NB4 (cell line): ENCODE results near the gene SCGB1D4.

Experiments
- MYC ChIP-seq: IDR thresholded peaks from 2 replicates; pipeline ENCODE4 v1.6.1; 2011; ENCODE audit warnings: low read depth, low read length
- POLR2A ChIP-seq: IDR thresholded peaks from 2 replicates; pipeline ENCODE4 v1.6.1; 2011; ENCODE audit warnings: mild to moderate bottlenecking; ENCODE audit not compliant: insufficient read length; ENCODE audit errors: extremely low read depth
- TF ChIP-seq, protein P1 (sequence below): IDR thresholded peaks from one replicate; pipeline ENCODE4 v1.5.1; 2012; ENCODE audit warnings: low read depth, low read length
- TF ChIP-seq, protein P2 (sequence below): IDR thresholded peaks from 2 replicates; pipeline ENCODE4 v1.6.1; 2011; ENCODE audit warnings: low read depth, low read length

- TF ChIP-seq, protein P1, sequence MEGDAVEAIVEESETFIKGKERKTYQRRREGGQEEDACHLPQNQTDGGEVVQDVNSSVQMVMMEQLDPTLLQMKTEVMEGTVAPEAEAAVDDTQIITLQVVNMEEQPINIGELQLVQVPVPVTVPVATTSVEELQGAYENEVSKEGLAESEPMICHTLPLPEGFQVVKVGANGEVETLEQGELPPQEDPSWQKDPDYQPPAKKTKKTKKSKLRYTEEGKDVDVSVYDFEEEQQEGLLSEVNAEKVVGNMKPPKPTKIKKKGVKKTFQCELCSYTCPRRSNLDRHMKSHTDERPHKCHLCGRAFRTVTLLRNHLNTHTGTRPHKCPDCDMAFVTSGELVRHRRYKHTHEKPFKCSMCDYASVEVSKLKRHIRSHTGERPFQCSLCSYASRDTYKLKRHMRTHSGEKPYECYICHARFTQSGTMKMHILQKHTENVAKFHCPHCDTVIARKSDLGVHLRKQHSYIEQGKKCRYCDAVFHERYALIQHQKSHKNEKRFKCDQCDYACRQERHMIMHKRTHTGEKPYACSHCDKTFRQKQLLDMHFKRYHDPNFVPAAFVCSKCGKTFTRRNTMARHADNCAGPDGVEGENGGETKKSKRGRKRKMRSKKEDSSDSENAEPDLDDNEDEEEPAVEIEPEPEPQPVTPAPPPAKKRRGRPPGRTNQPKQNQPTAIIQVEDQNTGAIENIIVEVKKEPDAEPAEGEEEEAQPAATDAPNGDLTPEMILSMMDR = no peak
- TF ChIP-seq POLR2A (no peak), MYC (no peak)
- TF ChIP-seq, protein P2, sequence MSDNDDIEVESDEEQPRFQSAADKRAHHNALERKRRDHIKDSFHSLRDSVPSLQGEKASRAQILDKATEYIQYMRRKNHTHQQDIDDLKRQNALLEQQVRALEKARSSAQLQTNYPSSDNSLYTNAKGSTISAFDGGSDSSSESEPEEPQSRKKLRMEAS = no peak
These were observed 47.2 kb downstream of the SCGB1D4 start for GRCh38 chr11:62251698-62252097.
